GM12873 (cell line): ENCODE measurements around the gene OR6B2.

Experiments
- TF ChIP-seq, protein P1 (sequence below): IDR thresholded peaks from 2 replicates; pipeline ENCODE4 v1.5.1; 2012; ENCODE audit warnings: low read depth, mild to moderate bottlenecking, moderate library complexity, low read length, control low read depth; ENCODE audit not compliant: insufficient read depth; ENCODE audit errors: missing control alignments

The OR6B2 gene

DNA sequence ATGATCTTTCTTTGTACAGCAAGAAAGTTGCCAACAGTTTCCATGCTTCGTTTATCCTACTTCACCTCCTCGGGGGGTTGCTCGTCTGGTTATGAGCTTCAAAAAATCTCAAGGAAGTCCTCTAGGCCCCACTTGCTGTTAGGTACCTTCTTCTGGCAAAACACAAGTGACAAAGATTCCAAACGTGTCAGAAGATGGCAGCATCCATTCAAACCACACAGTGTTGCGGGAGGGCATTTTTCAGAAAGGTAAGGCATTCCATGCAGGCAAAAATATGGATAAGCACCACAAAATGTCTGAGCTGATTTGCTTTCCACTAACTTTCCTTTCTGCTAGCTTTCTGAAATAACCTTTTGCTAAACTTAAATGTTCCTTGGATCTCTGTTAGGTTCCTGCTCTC lies 36.3 kb upstream of the OR6B2 start:
- TF ChIP-seq, protein P1, sequence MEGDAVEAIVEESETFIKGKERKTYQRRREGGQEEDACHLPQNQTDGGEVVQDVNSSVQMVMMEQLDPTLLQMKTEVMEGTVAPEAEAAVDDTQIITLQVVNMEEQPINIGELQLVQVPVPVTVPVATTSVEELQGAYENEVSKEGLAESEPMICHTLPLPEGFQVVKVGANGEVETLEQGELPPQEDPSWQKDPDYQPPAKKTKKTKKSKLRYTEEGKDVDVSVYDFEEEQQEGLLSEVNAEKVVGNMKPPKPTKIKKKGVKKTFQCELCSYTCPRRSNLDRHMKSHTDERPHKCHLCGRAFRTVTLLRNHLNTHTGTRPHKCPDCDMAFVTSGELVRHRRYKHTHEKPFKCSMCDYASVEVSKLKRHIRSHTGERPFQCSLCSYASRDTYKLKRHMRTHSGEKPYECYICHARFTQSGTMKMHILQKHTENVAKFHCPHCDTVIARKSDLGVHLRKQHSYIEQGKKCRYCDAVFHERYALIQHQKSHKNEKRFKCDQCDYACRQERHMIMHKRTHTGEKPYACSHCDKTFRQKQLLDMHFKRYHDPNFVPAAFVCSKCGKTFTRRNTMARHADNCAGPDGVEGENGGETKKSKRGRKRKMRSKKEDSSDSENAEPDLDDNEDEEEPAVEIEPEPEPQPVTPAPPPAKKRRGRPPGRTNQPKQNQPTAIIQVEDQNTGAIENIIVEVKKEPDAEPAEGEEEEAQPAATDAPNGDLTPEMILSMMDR, result no peak

DNA sequence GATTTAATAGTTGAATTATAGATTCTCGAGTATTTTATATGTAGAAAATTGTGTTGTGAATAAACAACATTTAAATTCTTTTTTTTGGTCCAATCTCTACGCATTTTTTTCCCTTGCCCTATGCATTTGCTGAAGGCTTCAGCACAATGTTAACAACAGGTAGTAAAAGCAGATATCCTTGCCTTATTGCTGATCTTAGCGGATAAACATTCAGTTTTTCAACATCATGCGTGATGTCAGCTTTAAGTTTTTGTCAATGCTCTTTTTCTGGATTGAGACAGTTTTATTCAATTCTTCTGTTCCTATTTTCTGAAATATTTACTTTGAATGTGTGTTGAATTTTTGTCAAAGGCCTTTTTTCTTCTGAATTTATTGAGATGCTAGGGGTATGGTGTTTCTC lies 34.7 kb upstream of the OR6B2 start:
- TF ChIP-seq, protein P1, result no peak

GRCh38 chr2:240060977-240061591 lies 30.9 kb upstream of the OR6B2 start:
- TF ChIP-seq, protein P1, result peak; percentile 63

GRCh38 chr2:240056678-240057077 lies 26.4 kb upstream of the OR6B2 start:
- TF ChIP-seq, protein P1, result no peak

- TF ChIP-seq, protein P1, result no peak
Observed at GRCh38 chr2:240055177-240055917, 25.1 kb upstream of the OR6B2 start.

DNA sequence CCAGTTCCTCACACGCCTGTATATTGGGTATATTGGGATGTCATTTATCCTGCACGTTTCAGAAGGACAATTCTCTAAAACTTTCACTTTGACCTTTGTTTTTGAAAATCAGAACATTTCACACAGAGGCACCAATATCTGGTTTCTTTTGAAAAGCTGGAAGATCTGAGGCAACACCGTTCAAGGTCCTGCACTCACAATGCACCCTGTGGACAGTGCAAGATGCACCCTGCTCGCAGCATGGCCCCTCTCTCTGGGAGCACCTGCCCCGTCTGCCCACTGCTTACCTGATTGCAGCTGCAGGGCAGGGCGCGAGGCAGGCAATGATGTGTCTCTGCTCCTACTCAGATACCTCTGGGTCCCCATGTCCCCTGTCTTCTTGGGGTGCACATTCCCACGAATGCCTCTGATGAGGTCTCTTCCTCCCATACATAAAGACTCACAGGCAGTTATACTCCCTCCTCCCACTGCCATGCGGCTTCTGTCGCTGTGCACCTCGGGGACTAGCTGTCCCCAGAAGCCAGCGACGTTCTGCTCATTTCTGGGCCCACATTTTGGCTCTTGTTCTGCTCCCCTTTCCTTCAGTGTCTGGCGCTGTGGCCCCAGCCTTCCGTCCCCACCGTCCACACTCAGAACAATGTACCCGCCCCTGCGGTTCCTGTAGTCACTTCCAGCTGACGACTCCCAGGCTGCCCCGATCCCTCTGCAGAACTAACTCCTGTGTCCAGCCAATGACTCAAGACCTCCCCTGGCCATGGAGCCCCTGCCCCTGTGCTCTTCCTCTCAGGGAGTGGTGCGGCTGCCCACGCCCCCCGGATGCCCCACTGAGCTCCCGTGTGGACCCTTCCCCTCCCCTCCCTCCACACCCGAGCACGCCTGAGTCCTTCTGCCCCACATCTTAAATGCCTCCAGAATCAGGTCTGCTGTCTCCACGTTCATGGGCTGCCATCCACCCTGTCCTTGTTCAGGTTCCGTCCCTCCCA lies 23.2 kb upstream of the OR6B2 start, which contains the start of gene OR6B3:
TSS of gene OR6B3 (minus strand) at position 349 of the 983 bp plus-strand sequence.
- TF ChIP-seq, protein P1, result no peak

DNA sequence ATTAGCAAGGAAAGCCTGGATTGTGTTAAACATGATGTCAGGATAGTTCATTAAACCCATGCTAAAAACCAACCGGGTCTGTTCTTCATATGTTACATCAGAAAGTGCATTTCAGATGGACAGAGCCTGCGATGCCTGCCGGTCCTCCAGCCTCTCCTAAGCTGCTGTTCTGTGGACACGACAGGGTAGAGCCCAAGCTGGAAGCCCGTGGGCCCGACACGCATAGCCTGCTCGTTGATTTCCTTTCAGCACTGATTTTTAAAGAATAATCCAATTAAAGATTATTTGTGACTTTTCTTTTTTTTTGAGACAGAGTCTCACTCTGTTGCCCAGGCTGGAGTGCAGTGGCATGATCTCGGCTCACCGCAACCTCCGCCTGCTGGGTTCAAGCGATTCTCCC lies 22.3 kb upstream of the OR6B2 start:
- TF ChIP-seq, protein P1, result no peak
